Peyer's patch (tissue), 4 donors: ENCODE data around the gene ROBO2.

Experiments used
- POLR2A ChIP-seq, 2 donors: fragments of 450-650 bp; IDR thresholded peaks; one replicate each; pipeline ENCODE4 v1.5.1; 2017; ENCODE audit warnings: antibody characterized with exemption in 2 of 2, mild to moderate bottlenecking in 2 of 2, moderate library complexity in 2 of 2
- TF ChIP-seq, protein P1 (sequence below), 6 experiments: fragments of 450-650 bp in 4 of 6; fragments of 200-600 bp in 2 of 6; sonication (generic) in 1 of 6; IDR thresholded peaks; one replicate each; pipeline ENCODE4 v1.5.1; 2017 to 2019; ENCODE audit warnings: antibody characterized with exemption in 6 of 6, mild to moderate bottlenecking in 3 of 6, moderate library complexity in 1 of 6

GRCh38 chr3:77038930-77039605, 831 bp upstream of the ROBO2 start:
- TF ChIP-seq POLR2A (IDR thresholded peaks at IDR 0.05) = no peak
- TF ChIP-seq, protein P1, sequence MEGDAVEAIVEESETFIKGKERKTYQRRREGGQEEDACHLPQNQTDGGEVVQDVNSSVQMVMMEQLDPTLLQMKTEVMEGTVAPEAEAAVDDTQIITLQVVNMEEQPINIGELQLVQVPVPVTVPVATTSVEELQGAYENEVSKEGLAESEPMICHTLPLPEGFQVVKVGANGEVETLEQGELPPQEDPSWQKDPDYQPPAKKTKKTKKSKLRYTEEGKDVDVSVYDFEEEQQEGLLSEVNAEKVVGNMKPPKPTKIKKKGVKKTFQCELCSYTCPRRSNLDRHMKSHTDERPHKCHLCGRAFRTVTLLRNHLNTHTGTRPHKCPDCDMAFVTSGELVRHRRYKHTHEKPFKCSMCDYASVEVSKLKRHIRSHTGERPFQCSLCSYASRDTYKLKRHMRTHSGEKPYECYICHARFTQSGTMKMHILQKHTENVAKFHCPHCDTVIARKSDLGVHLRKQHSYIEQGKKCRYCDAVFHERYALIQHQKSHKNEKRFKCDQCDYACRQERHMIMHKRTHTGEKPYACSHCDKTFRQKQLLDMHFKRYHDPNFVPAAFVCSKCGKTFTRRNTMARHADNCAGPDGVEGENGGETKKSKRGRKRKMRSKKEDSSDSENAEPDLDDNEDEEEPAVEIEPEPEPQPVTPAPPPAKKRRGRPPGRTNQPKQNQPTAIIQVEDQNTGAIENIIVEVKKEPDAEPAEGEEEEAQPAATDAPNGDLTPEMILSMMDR (IDR thresholded peaks at IDR 0.05) = no peak
